Activated naive CD4-positive, alpha-beta T cell treated with anti-CD3 and anti-CD28 coated beads, Interleukin-2, amount 50 U/mL, for 24 hours (primary cell): Measurements from ENCODE around the gene ARFGAP1.

Source experiments
- H3K27ac Mint-ChIP-seq: one replicate; pipeline ENCODE4 v1.8.0; 2021; ENCODE audit warnings: mild to moderate bottlenecking, mixed read lengths
- H3K27me3 Mint-ChIP-seq: one replicate; pipeline ENCODE4 v1.8.0; 2021; ENCODE audit warnings: mixed read lengths
- H3K36me3 Mint-ChIP-seq: one replicate; pipeline ENCODE4 v1.8.0; 2021; ENCODE audit warnings: mixed read lengths
- H3K4me1 Mint-ChIP-seq: one replicate; pipeline ENCODE4 v1.8.0; 2021; ENCODE audit warnings: mixed read lengths
- H3K4me3 Mint-ChIP-seq: one replicate; pipeline ENCODE4 v1.8.0; 2021; ENCODE audit warnings: mild to moderate bottlenecking, mixed read lengths
- H3K9me3 Mint-ChIP-seq: one replicate; pipeline ENCODE4 v1.8.0; 2021; ENCODE audit warnings: mixed read lengths

Gene ARFGAP1

GRCh38 chr20:63289311-63290135 is 16.9 kb downstream of the ARFGAP1 start:
- H3K27me3 Mint-ChIP-seq: no peaks in the 10 kb centered on the region
- H3K27ac Mint-ChIP-seq: no peak overlapping the region
- no peaks in the 10 kb centered on the region for H3K9me3 Mint-ChIP-seq
- H3K4me1 Mint-ChIP-seq: no peaks in the 10 kb centered on the region
- no peaks in the 10 kb centered on the region for H3K36me3 Mint-ChIP-seq
- no peak overlapping the region for H3K4me3 Mint-ChIP-seq

- H3K9me3 Mint-ChIP-seq: no peaks in the 10 kb centered on the region
- no peak overlapping the region for H3K4me3 Mint-ChIP-seq
- H3K27me3 Mint-ChIP-seq: peaks cover 2% of the 10 kb centered on the region
- no peak overlapping the region for H3K27ac Mint-ChIP-seq
- peaks cover 1% of the 10 kb centered on the region for H3K4me1 Mint-ChIP-seq
- H3K36me3 Mint-ChIP-seq: no peaks in the 10 kb centered on the region
Observed at GRCh38 chr20:63290136-63290676, 17.6 kb downstream of the ARFGAP1 start.

GRCh38 chr20:63290677-63291472 is 18.3 kb downstream of the ARFGAP1 start:
- Mint-ChIP-seq H3K36me3 (no peaks in the 10 kb centered on the region), H3K27me3 (peaks cover 3% of the 10 kb centered on the region), H3K4me3 (no peak overlapping the region), H3K4me1 (peaks cover 7% of the 10 kb centered on the region), H3K27ac (no peak overlapping the region), H3K9me3 (no peaks in the 10 kb centered on the region)

GRCh38 chr20:63291811-63292210 is 19.2 kb downstream of the ARFGAP1 start:
- H3K36me3 Mint-ChIP-seq: no peaks in the 10 kb centered on the region
- H3K9me3 Mint-ChIP-seq: no peaks in the 10 kb centered on the region
- H3K4me1 Mint-ChIP-seq: peaks cover 7% of the 10 kb centered on the region
- H3K4me3 Mint-ChIP-seq: no peak overlapping the region
- peaks cover 3% of the 10 kb centered on the region for H3K27me3 Mint-ChIP-seq
- no peak overlapping the region for H3K27ac Mint-ChIP-seq

GRCh38 chr20:63292292-63292701 is 19.7 kb downstream of the ARFGAP1 start:
- H3K4me3 Mint-ChIP-seq: no peak overlapping the region
- no peak overlapping the region for H3K27ac Mint-ChIP-seq
- H3K36me3 Mint-ChIP-seq: no peaks in the 10 kb centered on the region
- H3K9me3 Mint-ChIP-seq: no peaks in the 10 kb centered on the region
- peaks cover 3% of the 10 kb centered on the region for H3K27me3 Mint-ChIP-seq
- H3K4me1 Mint-ChIP-seq: peaks cover 7% of the 10 kb centered on the region

- Mint-ChIP-seq H3K27me3 (peaks cover 3% of the 10 kb centered on the region), H3K4me3 (no peak within 1 kb of the TSS), H3K27ac (peak within 1 kb of the TSS; percentile 51), H3K9me3 (no peaks in the 10 kb centered on the region), H3K36me3 (no peaks in the 10 kb centered on the region), H3K4me1 (peaks cover 7% of the 10 kb centered on the region)
Observed at GRCh38 chr20:63292904-63293303, 20.3 kb downstream of the ARFGAP1 start, which contains the start of gene COL20A1. COL20A1 (plus strand) TSS chr20:63293186; CDS start chr20:63295108, 1,922 bp downstream.

- Mint-ChIP-seq H3K4me3 (no peak overlapping the region), H3K36me3 (no peaks in the 10 kb centered on the region), H3K27ac (no peak overlapping the region), H3K27me3 (peaks cover 3% of the 10 kb centered on the region), H3K9me3 (no peaks in the 10 kb centered on the region), H3K4me1 (peaks cover 7% of the 10 kb centered on the region)
Observed at GRCh38 chr20:63293456-63293855, 20.8 kb downstream of the ARFGAP1 start.

- H3K9me3 Mint-ChIP-seq: no peaks in the 10 kb centered on the region
- peaks cover 7% of the 10 kb centered on the region for H3K4me1 Mint-ChIP-seq
- peak overlapping the region; percentile 51 for H3K27ac Mint-ChIP-seq
- H3K4me3 Mint-ChIP-seq: no peak overlapping the region
- peaks cover 5% of the 10 kb centered on the region for H3K27me3 Mint-ChIP-seq
- H3K36me3 Mint-ChIP-seq: no peaks in the 10 kb centered on the region
Observed at GRCh38 chr20:63293871-63294535, 21.4 kb downstream of the ARFGAP1 start.

GRCh38 chr20:63294536-63294900 is 21.9 kb downstream of the ARFGAP1 start:
- Mint-ChIP-seq H3K36me3 (no peaks in the 10 kb centered on the region), H3K27me3 (peaks cover 6% of the 10 kb centered on the region), H3K4me1 (peaks cover 7% of the 10 kb centered on the region), H3K4me3 (no peak overlapping the region), H3K27ac (no peak overlapping the region), H3K9me3 (no peaks in the 10 kb centered on the region)

GRCh38 chr20:63295018-63295417 is 22.4 kb downstream of the ARFGAP1 start:
- Mint-ChIP-seq H3K27me3 (peaks cover 6% of the 10 kb centered on the region), H3K36me3 (no peaks in the 10 kb centered on the region), H3K9me3 (no peaks in the 10 kb centered on the region), H3K27ac (peak overlapping the region; percentile 55), H3K4me1 (peaks cover 7% of the 10 kb centered on the region), H3K4me3 (no peak overlapping the region)

- peaks cover 7% of the 10 kb centered on the region for H3K4me1 Mint-ChIP-seq
- H3K27ac Mint-ChIP-seq: peak overlapping the region; percentile 55
- peaks cover 7% of the 10 kb centered on the region for H3K27me3 Mint-ChIP-seq
- H3K36me3 Mint-ChIP-seq: no peaks in the 10 kb centered on the region
- H3K9me3 Mint-ChIP-seq: no peaks in the 10 kb centered on the region
- H3K4me3 Mint-ChIP-seq: no peak overlapping the region
Observed at GRCh38 chr20:63295422-63295821, 22.8 kb downstream of the ARFGAP1 start.

GRCh38 chr20:63295846-63296245 is 23.2 kb downstream of the ARFGAP1 start:
- Mint-ChIP-seq H3K27ac (no peak overlapping the region), H3K4me1 (peaks cover 7% of the 10 kb centered on the region), H3K4me3 (no peak overlapping the region), H3K27me3 (peaks cover 11% of the 10 kb centered on the region), H3K36me3 (no peaks in the 10 kb centered on the region), H3K9me3 (no peaks in the 10 kb centered on the region)

GRCh38 chr20:63296531-63297299 is 24.1 kb downstream of the ARFGAP1 start:
- Mint-ChIP-seq H3K4me1 (peaks cover 7% of the 10 kb centered on the region), H3K4me3 (no peak overlapping the region), H3K27me3 (peaks cover 14% of the 10 kb centered on the region), H3K36me3 (no peaks in the 10 kb centered on the region), H3K27ac (no peak overlapping the region), H3K9me3 (no peaks in the 10 kb centered on the region)

- no peaks in the 10 kb centered on the region for H3K36me3 Mint-ChIP-seq
Observed at GRCh38 chr20:63297371-63297781, 24.8 kb downstream of the ARFGAP1 start.

More at GRCh38 chr20:63297371-63297781, 24.8 kb downstream of the ARFGAP1 start:
- H3K9me3 Mint-ChIP-seq: no peaks in the 10 kb centered on the region
- peaks cover 7% of the 10 kb centered on the region for H3K4me1 Mint-ChIP-seq
- H3K4me3 Mint-ChIP-seq: no peak overlapping the region
- H3K27me3 Mint-ChIP-seq: peaks cover 14% of the 10 kb centered on the region
- no peak overlapping the region for H3K27ac Mint-ChIP-seq
